Erythroblast (primary cell): ENCODE data around the gene TUBA3D.
"Not testable (repeated sequence)": the region's sequence is repeated elsewhere in the genome, so short reads cannot be mapped to it uniquely, and the experiment has no call there.

Experiments
- GATA1 ChIP-seq: IDR thresholded peaks from 2 replicates; pipeline ENCODE4 v1.6.1; 2011; ENCODE audit warnings: low read depth, mild to moderate bottlenecking, control low read depth, low read length, moderate library complexity
- POLR2A ChIP-seq: IDR thresholded peaks from 2 replicates; pipeline ENCODE4 v1.6.1; 2011; ENCODE audit warnings: mild to moderate bottlenecking, low read length

DNA sequence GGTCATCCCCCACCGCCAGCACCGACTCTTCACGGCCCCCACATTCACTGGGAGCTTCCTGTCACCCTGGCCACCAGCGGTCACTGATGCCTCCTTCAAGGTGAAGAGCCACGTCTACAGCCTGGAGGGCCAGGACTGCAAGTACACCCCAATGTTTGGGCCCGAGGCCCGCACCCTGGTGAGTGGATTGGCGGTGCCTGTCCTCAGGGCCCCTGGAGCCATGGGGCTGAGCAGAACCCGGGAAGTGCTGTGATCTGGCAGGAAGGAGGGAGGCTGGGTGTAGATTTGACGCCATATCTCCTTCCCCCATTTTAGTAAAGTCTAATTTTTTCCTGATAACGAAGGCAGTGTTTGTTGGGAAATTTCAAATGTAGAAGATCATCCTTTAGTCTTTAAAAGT, 42.6 kb downstream of the TUBA3D start:
- not testable (repeated sequence) for TF ChIP-seq POLR2A, GATA1
